T-cell (primary cell): ENCODE data around the gene ASPSCR1. TPM values are rescaled to one million over a fixed set of nuclear protein-coding genes. Genes with fewer than 3 reads are reported as not detected.

Experiments
- ATAC-seq, 4 experiments: fragments of 200-7000 bp in 3 of 4; fragments of 150-1000 bp in 1 of 4; cut with Tn5 transposase; replicated peaks in 1 of 4; 1 replicate in 3 of 4; 2 replicates in 1 of 4; pipeline ENCODE4 v1.10.0; 2021; ENCODE audit warnings: moderate library complexity in 3 of 4, mild to moderate bottlenecking in 2 of 4, moderate number of reproducible peaks in 1 of 4
- CTCF ChIA-PET, 2 donors: fragments of 300-600 bp; sonication (Branson Sonifier 250); formaldehyde crosslinking; loops; one replicate each; lab custom pipeline; 2022; ENCODE audit warnings: antibody characterized with exemption in 2 of 2; lab: Charles Lee
- POLR2A ChIA-PET, 2 donors: fragments of 300-600 bp; sonication (Branson Sonifier 250); formaldehyde crosslinking; loops; one replicate each; lab custom pipeline; 2022; ENCODE audit warnings: antibody characterized with exemption in 2 of 2; lab: Charles Lee
- DNase-seq, 35 experiments: peaks; one replicate each; pipeline versions ENCODE4 v3.0.0 to v3.0.0-alpha.2; 2013 to 2023
- H3K27ac ChIP-seq: one replicate; pipeline ENCODE4 v1.5.1; 2013; ENCODE audit warnings: low read length
- H3K27me3 ChIP-seq, 2 experiments: replicated peaks in 1 of 2; 1 replicate in 1 of 2; 2 replicates in 1 of 2; pipeline versions ENCODE4 v1.6.1 to v1.7.0; 2013; ENCODE audit warnings: low read length in 1 of 2, mixed read lengths in 1 of 2; ENCODE audit not compliant: control insufficient read depth in 2 of 2, insufficient read depth in 2 of 2; ENCODE audit errors: extremely low read depth in 1 of 2
- H3K36me3 ChIP-seq, 2 donors: 1 replicate in 1 of 2; 2 replicates in 1 of 2; pipeline versions ENCODE4 v1.6.1 to v1.7.0; 2013; ENCODE audit warnings: low read length in 1 of 2; ENCODE audit not compliant: control insufficient read depth in 2 of 2, insufficient read depth in 1 of 2; ENCODE audit errors: extremely low read depth in 1 of 2
- H3K4me1 ChIP-seq, 2 experiments: 1 replicate in 1 of 2; 2 replicates in 1 of 2; pipeline versions ENCODE4 v1.6.1 to v1.7.0; 2013; ENCODE audit warnings: low read length in 2 of 2, mixed read lengths in 1 of 2; ENCODE audit not compliant: insufficient read depth in 2 of 2, control insufficient read depth in 1 of 2; ENCODE audit errors: extremely low read depth in 1 of 2
- H3K4me3 ChIP-seq, 2 donors: 1 replicate in 1 of 2; 2 replicates in 1 of 2; pipeline versions ENCODE4 v1.5.1 to v1.7.0; 2013; ENCODE audit warnings: mild to moderate bottlenecking in 2 of 2, low read length in 1 of 2, moderate library complexity in 1 of 2; ENCODE audit not compliant: control insufficient read depth in 1 of 2; ENCODE audit errors: extremely low read depth in 1 of 2
- H3K9me3 ChIP-seq: 2 replicates; pipeline ENCODE4 v1.7.0; 2013
- H3K27ac Mint-ChIP-seq, 2 donors: one replicate each; pipeline ENCODE4 v1.8.0; 2020 to 2021; ENCODE audit warnings: mild to moderate bottlenecking in 2 of 2, mixed read lengths in 2 of 2
- H3K27me3 Mint-ChIP-seq, 2 donors: one replicate each; pipeline ENCODE4 v1.8.0; 2021 to 2022; ENCODE audit warnings: mixed read lengths in 2 of 2
- H3K36me3 Mint-ChIP-seq: one replicate; pipeline ENCODE4 v1.8.0; 2021; ENCODE audit warnings: mixed read lengths
- H3K4me1 Mint-ChIP-seq, 3 donors: one replicate each; pipeline ENCODE4 v1.8.0; 2020 to 2022; ENCODE audit warnings: mixed read lengths in 3 of 3, mild to moderate bottlenecking in 1 of 3
- H3K4me3 Mint-ChIP-seq, 3 donors: one replicate each; pipeline ENCODE4 v1.8.0; 2020 to 2022; ENCODE audit warnings: mild to moderate bottlenecking in 3 of 3, mixed read lengths in 3 of 3, moderate library complexity in 3 of 3
- H3K9me3 Mint-ChIP-seq, 3 donors: one replicate each; pipeline ENCODE4 v1.8.0; 2020 to 2022; ENCODE audit warnings: mixed read lengths in 3 of 3
- WGBS: methylation state at CpG from one replicate; pipeline ENCODE4 v1.1.5; 2013; ENCODE audit warnings: missing lambda C conversion rate; ENCODE audit not compliant: insufficient coverage; 5-methylcytosine and 5-hydroxymethylcytosine counted together
- total RNA-seq, 35 experiments: library from RNA in 6 of 35; stranded (reverse) in 6 of 35; fragments of 120-200 nt in 1 of 35; gene quantifications; one replicate each; pipeline versions ENCODE4 v1.2.1 to v1.2.4 and lab custom pipeline; 2013 to 2026

ASPSCR1 gene
- total RNA-seq, 5 donors from 2014 or later (not counting 1 experiment from before 2014, with no cell fraction given), result 34.6 to 49.7 (median 44.9) TPM

DNA sequence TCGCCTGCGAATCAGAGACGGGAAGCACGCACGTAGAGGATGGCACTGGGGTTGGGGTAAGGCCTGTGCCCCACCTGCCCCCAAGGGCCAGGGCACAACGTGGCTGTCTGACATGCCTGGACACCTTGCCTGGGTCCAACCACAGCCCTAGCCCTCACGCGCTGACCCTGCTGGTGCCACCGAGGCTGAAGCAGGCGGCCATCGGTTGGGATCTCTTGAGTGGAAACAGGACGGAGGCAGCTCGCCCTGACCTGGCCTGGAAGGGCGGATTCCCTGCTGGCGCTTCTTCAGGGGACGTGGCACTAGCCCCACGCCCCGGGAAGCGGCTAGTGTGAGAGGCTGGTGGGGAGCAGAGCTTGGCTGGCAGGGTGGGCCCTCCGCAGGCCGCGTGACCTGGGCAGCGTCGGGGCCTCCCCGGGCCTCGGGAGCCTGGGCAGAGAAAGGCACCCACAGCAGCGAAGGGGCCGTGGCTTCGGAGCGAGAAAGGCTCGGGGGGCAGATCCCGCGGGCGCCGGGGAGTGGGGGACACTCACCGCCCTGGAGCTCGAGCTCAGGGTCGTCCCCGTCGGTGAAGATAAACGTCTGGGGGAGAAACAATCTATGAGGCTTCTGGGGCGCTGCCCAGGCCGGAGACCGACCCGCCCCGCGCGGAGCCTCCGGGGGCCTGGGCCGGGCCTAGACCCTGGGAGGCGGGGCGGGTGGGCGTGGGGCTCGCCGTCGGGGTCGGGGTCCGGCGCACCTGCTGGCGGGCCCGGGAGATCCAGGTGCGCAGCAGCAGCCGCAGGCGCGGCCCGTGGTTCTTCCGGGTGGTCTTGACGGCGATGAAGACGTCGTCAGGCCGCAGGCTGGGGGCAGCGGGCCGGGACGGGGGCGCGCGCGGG is 73.6 kb downstream of the ASPSCR1 start:
- 18% methylated on average over 67 of the region's 79 CpGs for whole genome bisulfite sequencing
- Histone ChIP-seq H3K36me3 (peaks cover 6 to 28% of the 10 kb centered on the region in 2 donors), H3K4me3 (peak overlapping the region; percentile 39 to 51), H3K9me3 (no peaks in the 10 kb centered on the region), H3K27me3 (no peaks in the 10 kb centered on the region), H3K27ac (no peak overlapping the region), H3K4me1 (peaks cover 9 to 45% of the 10 kb centered on the region in 2 experiments)
- peaks cover 5 to 26% (median 18%) of the 10 kb centered on the region in 3 donors for H3K4me1 Mint-ChIP-seq
- ChIA-PET POLR2A (no interaction called here), CTCF (interaction anchor here in 1 of 2 donors (1.0 kb wide), 1 partner anchor 13 kb away, joined by 4 read pairs; the partner anchor contains the start of gene DCXR)
- H3K27me3 Mint-ChIP-seq, result no peaks in the 10 kb centered on the region
- no peak for DNase-seq
- peak; percentile 7 to 28 (median 16) for ATAC-seq
- H3K36me3 Mint-ChIP-seq, result peaks cover 7% of the 10 kb centered on the region
- H3K9me3 Mint-ChIP-seq, result no peaks in the 10 kb centered on the region
- H3K27ac Mint-ChIP-seq, result peak overlapping the region; percentile 85 to 88
- H3K4me3 Mint-ChIP-seq, result peak overlapping the region; percentile 80 to 87 (median 86)

DNA sequence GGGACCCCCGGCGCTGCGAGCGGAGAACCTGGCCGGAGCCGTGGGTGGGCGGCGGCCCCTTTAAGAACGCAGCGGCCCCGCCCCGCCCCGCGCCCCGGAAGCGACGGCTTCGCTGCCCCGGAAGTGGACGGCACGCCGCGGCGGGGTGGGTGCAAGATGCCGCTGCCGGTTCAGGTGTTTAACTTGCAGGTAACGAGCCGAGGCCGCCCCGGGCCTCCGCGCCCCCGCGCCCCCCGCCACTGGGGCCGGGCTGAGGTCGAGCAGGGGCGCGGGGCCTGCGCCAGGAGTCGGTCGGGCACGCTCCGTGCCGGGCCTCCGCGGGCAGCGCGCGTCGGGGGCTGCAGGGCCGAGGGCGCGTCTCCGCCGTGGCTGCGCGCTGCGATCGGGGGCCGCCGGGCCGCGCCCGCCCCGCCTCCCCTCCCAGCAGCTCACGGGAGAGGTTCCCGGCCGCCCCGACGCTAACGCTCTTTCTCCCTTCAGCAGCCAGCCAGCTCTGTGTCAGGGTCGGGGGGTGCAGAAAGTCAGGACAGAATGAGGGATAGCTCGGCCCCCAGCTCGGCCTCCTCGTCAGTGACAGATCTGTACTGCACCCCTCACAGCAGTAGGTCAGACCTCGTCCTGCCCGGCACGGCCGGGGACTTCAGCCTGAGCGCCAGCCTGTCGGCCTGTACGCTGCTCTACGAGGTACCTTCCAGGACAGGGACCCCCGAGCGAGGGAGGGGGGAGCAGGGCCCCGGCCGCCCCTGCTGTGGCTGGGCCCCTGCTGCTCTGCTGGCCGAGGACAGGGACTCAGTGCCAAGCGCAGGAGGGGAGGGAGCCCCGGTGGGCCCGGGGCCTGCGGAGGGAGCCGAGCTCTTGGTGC is 74.6 kb downstream of the ASPSCR1 start, which contains the start of the genes GPS1 and RFNG:
GPS1 (plus strand) TSS at position 123 of the 862 bp plus-strand sequence; CDS start at position 157, 34 bp downstream.
RFNG (minus strand) TSS at position 36 of the 862 bp plus-strand sequence. CDS start 45 bp downstream, outside the sequence.
- no peaks in the 10 kb centered on the region for H3K9me3 ChIP-seq
- H3K27ac ChIP-seq, result no peak within 1 kb of the TSS
- H3K9me3 Mint-ChIP-seq, result no peaks in the 10 kb centered on the region
- peaks cover 5 to 26% (median 18%) of the 10 kb centered on the region in 3 donors for H3K4me1 Mint-ChIP-seq
- no peaks in the 10 kb centered on the region for H3K27me3 ChIP-seq
- H3K4me1 ChIP-seq, result peaks cover 9 to 45% of the 10 kb centered on the region in 2 experiments
- H3K36me3 Mint-ChIP-seq, result peaks cover 7% of the 10 kb centered on the region
- peak within 1 kb of the TSS; percentile 82 to 87 (median 86) for H3K4me3 Mint-ChIP-seq
- H3K36me3 ChIP-seq, result peaks cover 6 to 38% of the 10 kb centered on the region in 2 donors
- H3K27ac Mint-ChIP-seq, result peak within 1 kb of the TSS; percentile 85 to 88
- ChIA-PET POLR2A (interaction anchor here in 1 of 2 donors (0.5 kb wide), 1 partner anchor 55 kb away, joined by 4 read pairs; no protein-coding TSS in a partner anchor), CTCF (no interaction called here)
- DNase-seq (peak; percentile 59 to 87 (median 78)), ATAC-seq (peak; percentile 91 to 95 (median 92))
- WGBS, result under 1% methylated on average over 86 of the region's 94 CpGs
- H3K27me3 Mint-ChIP-seq, result no peaks in the 10 kb centered on the region
- peak within 1 kb of the TSS; percentile 75 to 81 for H3K4me3 ChIP-seq

GRCh38 chr17:82052638-82053059 is 75.2 kb downstream of the ASPSCR1 start:
- no peak overlapping the region for H3K27ac ChIP-seq
- H3K27me3 Mint-ChIP-seq, result no peaks in the 10 kb centered on the region
- H3K4me1 Mint-ChIP-seq, result peaks cover 5 to 26% (median 18%) of the 10 kb centered on the region in 3 donors
- peaks cover 9 to 45% of the 10 kb centered on the region in 2 experiments for H3K4me1 ChIP-seq
- no peak overlapping the region for H3K27ac Mint-ChIP-seq
- H3K36me3 ChIP-seq, result peaks cover 6 to 44% of the 10 kb centered on the region in 2 donors
- no peaks in the 10 kb centered on the region for H3K9me3 Mint-ChIP-seq
- CTCF ChIA-PET, result no interaction called here
- H3K4me3 Mint-ChIP-seq, result peak overlapping the region; percentile 66 to 82 (median 79)
- WGBS, result 40% methylated on average over 14 of the region's 19 CpGs
- no peak for DNase-seq
- H3K36me3 Mint-ChIP-seq, result peaks cover 2% of the 10 kb centered on the region
- POLR2A ChIA-PET, result interaction anchor here in 1 of 2 donors (0.5 kb wide), 1 partner anchor 54 kb away, joined by 4 read pairs; no protein-coding TSS in a partner anchor
- peak overlapping the region; percentile 75 to 81 for H3K4me3 ChIP-seq
- no peaks in the 10 kb centered on the region for H3K27me3 ChIP-seq
- H3K9me3 ChIP-seq, result no peaks in the 10 kb centered on the region
- ATAC-seq, result no peak

GRCh38 chr17:82053130-82053529 is 75.7 kb downstream of the ASPSCR1 start:
- no peak for DNase-seq
- POLR2A ChIA-PET, result no interaction called here
- H3K36me3 ChIP-seq, result peaks cover 2 to 47% of the 10 kb centered on the region in 2 donors

GRCh38 chr17:82053556-82054263 is 76.3 kb downstream of the ASPSCR1 start:
- POLR2A ChIA-PET, result no interaction called here
- peaks cover 3% of the 10 kb centered on the region for H3K36me3 Mint-ChIP-seq
- WGBS, result 93% methylated on average over 27 of the region's 28 CpGs
- peak overlapping the region; percentile 66 to 82 (median 79) for H3K4me3 Mint-ChIP-seq
- no peak for DNase-seq
- Histone ChIP-seq H3K27me3 (no peaks in the 10 kb centered on the region), H3K4me1 (peaks cover 9 to 45% of the 10 kb centered on the region in 2 experiments), H3K27ac (no peak overlapping the region), H3K36me3 (peaks cover 4 to 45% of the 10 kb centered on the region in 2 donors), H3K9me3 (no peaks in the 10 kb centered on the region), H3K4me3 (no peak overlapping the region)
- peaks cover 5 to 26% (median 18%) of the 10 kb centered on the region in 3 donors for H3K4me1 Mint-ChIP-seq
- H3K27me3 Mint-ChIP-seq, result no peaks in the 10 kb centered on the region
- H3K27ac Mint-ChIP-seq, result peak overlapping the region in 1 of 2 donors; percentile 48
- ATAC-seq, result no peak
- no peaks in the 10 kb centered on the region for H3K9me3 Mint-ChIP-seq
- CTCF ChIA-PET, result no interaction called here

More at GRCh38 chr17:82053130-82053529, 75.7 kb downstream of the ASPSCR1 start:
- Mint-ChIP-seq H3K36me3 (peaks cover 3% of the 10 kb centered on the region), H3K27ac (peak overlapping the region in 1 of 2 donors; percentile 48), H3K27me3 (no peaks in the 10 kb centered on the region), H3K9me3 (no peaks in the 10 kb centered on the region), H3K4me1 (peaks cover 5 to 26% (median 18%) of the 10 kb centered on the region in 3 donors), H3K4me3 (peak overlapping the region; percentile 66 to 82 (median 79))
- Histone ChIP-seq H3K4me3 (no peak overlapping the region), H3K27me3 (no peaks in the 10 kb centered on the region), H3K4me1 (peaks cover 9 to 45% of the 10 kb centered on the region in 2 experiments), H3K9me3 (no peaks in the 10 kb centered on the region), H3K27ac (no peak overlapping the region)
- WGBS, result 94% methylated on average over 19 of the region's 19 CpGs
- ATAC-seq, result no peak
- CTCF ChIA-PET, result no interaction called here
